Heart left ventricle (tissue), 16 donors: ENCODE data around the gene ACVR1. TPM values are rescaled to one million over a fixed set of nuclear protein-coding genes. Genes with fewer than 3 reads are reported as not detected.

Source experiments
- ATAC-seq, 4 donors: fragments of 200-7000 bp; cut with Tn5 transposase; one replicate each; pipeline ENCODE4 v1.9.1; 2020 to 2022; ENCODE audit warnings: moderate library complexity in 4 of 4, mild to moderate bottlenecking in 3 of 4, moderate number of reproducible peaks in 1 of 4
- DNase-seq, 5 donors: peaks; one replicate each; pipeline ENCODE4 v3.0.0-alpha.2; 2020
- H3K27ac ChIP-seq, 12 donors: fragments of 200-600 bp; sonication (generic) in 4 of 12; one replicate each; pipeline versions ENCODE4 v1.5.0 to v1.8.0; 2016 to 2022; ENCODE audit warnings: mild to moderate bottlenecking in 2 of 12
- H3K27me3 ChIP-seq, 9 donors: fragments of 200-600 bp; sonication (generic) in 2 of 9; one replicate each; pipeline versions ENCODE4 v1.5.1 to v1.8.0; 2016 to 2022; ENCODE audit warnings: mild to moderate bottlenecking in 3 of 9
- H3K36me3 ChIP-seq, 9 donors: fragments of 200-600 bp; sonication (generic) in 2 of 9; one replicate each; pipeline versions ENCODE4 v1.5.0 to v1.8.0; 2018 to 2022; ENCODE audit warnings: mild to moderate bottlenecking in 2 of 9
- H3K4me1 ChIP-seq, 12 donors: fragments of 200-600 bp; sonication (generic) in 4 of 12; one replicate each; pipeline versions ENCODE4 v1.5.0 to v1.8.0; 2016 to 2022; ENCODE audit warnings: mild to moderate bottlenecking in 3 of 12
- H3K4me3 ChIP-seq, 12 donors: fragments of 200-600 bp; sonication (generic) in 4 of 12; one replicate each; pipeline versions ENCODE4 v1.5.0 to v1.8.0; 2017 to 2022; ENCODE audit warnings: mild to moderate bottlenecking in 9 of 12, moderate library complexity in 4 of 12
- H3K9me3 ChIP-seq, 12 donors: fragments of 200-600 bp; sonication (generic) in 4 of 12; one replicate each; pipeline versions ENCODE4 v1.5.0 to v1.8.0; 2016 to 2022; ENCODE audit warnings: mild to moderate bottlenecking in 1 of 12
- POLR2A ChIP-seq, 2 donors: fragments of 450-650 bp; IDR thresholded peaks; one replicate each; pipeline ENCODE4 v1.6.1; 2017; ENCODE audit warnings: antibody characterized with exemption in 2 of 2, mild to moderate bottlenecking in 2 of 2, moderate library complexity in 2 of 2
- WGBS, 4 donors: extraction: QIAGEN DNeasy Blood & Tissue Kit in 2 of 4; methylation state at CpG; one replicate each; pipeline versions ENCODE4 v1.1.5 to v1.1.7; 2013 to 2018; 5-methylcytosine and 5-hydroxymethylcytosine counted together
- intact Hi-C, 10 donors: fragments of 100-400 bp; cut with DNase I; formaldehyde crosslinking; loops; one replicate each; pipeline versions ENCODE4 v1.11.1 to v1.14.2; 2022
- polyA plus RNA-seq, 2 donors: library from polyadenylated mRNA; stranded (reverse); fragments of 200-250 nt; gene quantifications; one replicate each; pipeline ENCODE4 v1.2.3, GENCODE V29; 2013
- total RNA-seq, 9 donors: library from RNA; depleted of rRNA in 2 of 9; stranded (reverse); fragments of >200 nt in 2 of 9; fragmentation: NEBNext Ultra II Directional in 3 of 9; extraction: Animal tissue kit (Norgen Biotek cat#: 25700) in 3 of 9; gene quantifications; one replicate each; pipeline versions ENCODE4 v1.1.0 to v1.2.4, GENCODE V29; 2016 to 2023
- TF ChIP-seq, protein P1 (sequence below), 12 donors: fragments of 200-600 bp; sonication (generic) in 4 of 12; IDR thresholded peaks; one replicate each; pipeline versions ENCODE4 v1.5.0 to v1.8.0; 2018 to 2022; ENCODE audit warnings: antibody characterized with exemption in 12 of 12, mild to moderate bottlenecking in 5 of 12
- donor health status: ischemic (EF 13 %, LVEDD 7.1; RV severe dilation, severe dysfunction).
- donor health status: healthy with polysubstance abuse.
- donor health status: DM: no; HTN: yes; CAD: no.
- donor health status: DM: no; HTN: no; CAD: no.
- donor health status: ischemic (EF 25% LVEDD 6.9; RV normal size, moderate dysfunction).
- donor health status: ischemic (EF 25% LVEDD 5.7; RV mildly dilated, moderate dysfunction).
- donor health status: healthy.
- donor health status: DM: yes; HTN: yes; CAD: no.
- donor health status: ischemic (EF 35%, LVEDD 5.7; RV mildly dilated, moderate dysfunction).
- donor health status: nonischemic (EF 11% LVEDD 7.7; RV severe dilation, severe dysfunction).
- donor health status: DM: yes; HTN: yes; CAD: no.
- donor health status: PGD.
- donor health status: ischemic (EF 29% LVEDD 5.4; RV normal size, mild dysfunction).
- donor health status: nonischemic (EF 23%, LVEDD 6.1; RV moderate dilation, normal function).

ACVR1 gene
- total and polyA plus RNA-seq, 11 donors = 5.6 to 37.6 (median 23.9) TPM

DNA sequence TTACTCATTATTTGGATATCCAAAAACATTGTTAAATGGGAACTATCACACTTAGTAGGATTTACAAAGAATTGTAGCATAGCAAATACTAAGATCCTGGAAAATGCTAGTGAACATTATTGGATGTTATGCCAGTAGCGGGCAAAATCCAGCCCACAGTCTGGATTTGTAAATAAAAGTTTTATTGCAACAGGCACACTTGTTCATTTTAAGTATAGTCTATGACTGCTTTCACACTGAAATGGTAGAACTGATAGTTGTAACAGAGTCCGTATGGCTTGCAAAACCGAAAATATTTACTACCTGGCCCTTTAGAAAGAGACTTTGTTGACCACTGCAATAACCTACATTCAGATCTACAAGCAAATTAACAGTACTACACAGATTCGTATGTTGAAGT is 53.6 kb downstream of the ACVR1 start:
- Histone ChIP-seq H3K27me3 (no peaks in the 10 kb centered on the region), H3K36me3 (peaks cover 0 to 21% (median 9%) of the 10 kb centered on the region in 9 donors), H3K27ac (no peak overlapping the region), H3K4me1 (peaks cover 0 to 42% (median 11%) of the 10 kb centered on the region in 12 donors), H3K9me3 (no peaks in the 10 kb centered on the region), H3K4me3 (no peak overlapping the region)
- TF ChIP-seq POLR2A (IDR thresholded peaks at IDR 0.05) = no peak
- TF ChIP-seq, protein P1, sequence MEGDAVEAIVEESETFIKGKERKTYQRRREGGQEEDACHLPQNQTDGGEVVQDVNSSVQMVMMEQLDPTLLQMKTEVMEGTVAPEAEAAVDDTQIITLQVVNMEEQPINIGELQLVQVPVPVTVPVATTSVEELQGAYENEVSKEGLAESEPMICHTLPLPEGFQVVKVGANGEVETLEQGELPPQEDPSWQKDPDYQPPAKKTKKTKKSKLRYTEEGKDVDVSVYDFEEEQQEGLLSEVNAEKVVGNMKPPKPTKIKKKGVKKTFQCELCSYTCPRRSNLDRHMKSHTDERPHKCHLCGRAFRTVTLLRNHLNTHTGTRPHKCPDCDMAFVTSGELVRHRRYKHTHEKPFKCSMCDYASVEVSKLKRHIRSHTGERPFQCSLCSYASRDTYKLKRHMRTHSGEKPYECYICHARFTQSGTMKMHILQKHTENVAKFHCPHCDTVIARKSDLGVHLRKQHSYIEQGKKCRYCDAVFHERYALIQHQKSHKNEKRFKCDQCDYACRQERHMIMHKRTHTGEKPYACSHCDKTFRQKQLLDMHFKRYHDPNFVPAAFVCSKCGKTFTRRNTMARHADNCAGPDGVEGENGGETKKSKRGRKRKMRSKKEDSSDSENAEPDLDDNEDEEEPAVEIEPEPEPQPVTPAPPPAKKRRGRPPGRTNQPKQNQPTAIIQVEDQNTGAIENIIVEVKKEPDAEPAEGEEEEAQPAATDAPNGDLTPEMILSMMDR (IDR thresholded peaks at IDR 0.05) = no peak
- intact Hi-C loops = no loop called here
- WGBS, 4 donors = 92 to 97% (median 95%) methylated on average over 4 of the region's 4 CpGs
- ATAC-seq (no peak), DNase-seq (no peak)

DNA sequence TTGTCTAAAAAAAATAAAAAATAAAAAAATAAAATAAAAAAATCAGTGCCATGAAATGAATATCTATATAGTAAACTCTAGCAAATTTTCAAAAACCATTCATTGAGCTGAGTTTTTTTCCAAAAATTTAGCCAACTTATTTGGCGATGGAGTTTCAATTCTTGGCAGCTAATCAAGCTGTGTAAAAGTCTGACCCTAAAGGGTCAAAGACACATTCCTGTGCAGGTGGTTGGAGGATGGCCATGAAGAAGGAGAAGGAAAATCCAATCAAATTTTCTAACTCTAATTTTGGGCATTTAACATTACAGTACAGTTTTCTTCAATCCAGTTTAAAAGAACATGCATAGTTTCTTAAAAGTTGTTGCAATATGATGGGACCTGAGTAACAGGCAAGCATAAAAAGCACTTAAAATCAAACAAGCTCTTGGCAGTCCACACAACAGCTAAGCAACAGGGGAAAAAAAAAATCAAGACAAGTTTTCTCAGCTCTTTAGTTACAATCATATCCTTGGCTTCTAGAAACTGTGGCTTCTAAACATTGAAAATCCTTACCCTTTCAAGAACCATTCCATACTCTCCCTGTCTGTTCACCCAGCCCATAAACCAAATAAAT is 54.5 kb downstream of the ACVR1 start:
- H3K4me1 ChIP-seq = peaks cover 0 to 42% (median 11%) of the 10 kb centered on the region in 12 donors
- H3K4me3 ChIP-seq = no peak overlapping the region
- no peaks in the 10 kb centered on the region for H3K9me3 ChIP-seq
- TF ChIP-seq, protein P1 (IDR thresholded peaks at IDR 0.05) = no peak
- no peak for TF ChIP-seq POLR2A (IDR thresholded peaks at IDR 0.05)
- H3K27me3 ChIP-seq = no peaks in the 10 kb centered on the region
- intact Hi-C loops = no loop called here
- H3K36me3 ChIP-seq = peaks cover 0 to 30% (median 17%) of the 10 kb centered on the region in 9 donors
- DNase-seq (no peak), ATAC-seq (no peak)
- peak overlapping the region in 1 of 12 donors; percentile 7 for H3K27ac ChIP-seq
- WGBS, 4 donors = 50 to 77% (median 55%) methylated on average over 1 of the region's 1 CpG

DNA sequence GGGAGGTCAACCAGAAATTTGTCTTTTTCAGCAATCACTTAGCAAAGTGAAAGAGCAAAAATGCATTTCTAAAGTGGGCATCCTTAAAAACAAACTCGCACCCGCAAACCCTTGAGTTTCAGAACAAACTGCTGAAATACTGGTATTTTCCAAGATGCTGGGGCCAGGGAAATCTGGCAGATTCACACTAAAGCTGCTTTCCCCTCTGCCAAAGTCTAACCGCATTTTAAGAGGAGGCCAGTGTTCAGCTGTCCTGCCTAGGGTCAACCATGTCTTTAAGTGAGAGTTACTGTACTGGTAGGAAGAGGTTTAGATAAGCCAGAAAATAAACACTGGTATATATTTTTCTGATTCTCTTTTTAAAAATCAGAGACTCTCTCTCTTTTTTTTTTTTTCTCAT is 55.9 kb downstream of the ACVR1 start:
- Histone ChIP-seq H3K27me3 (no peaks in the 10 kb centered on the region), H3K27ac (peak overlapping the region in 4 of 12 donors; percentile 2 to 39 (median 12)), H3K4me3 (peak overlapping the region in 2 of 12 donors; percentile 1 to 16), H3K9me3 (no peaks in the 10 kb centered on the region), H3K4me1 (peaks cover 0 to 39% (median 11%) of the 10 kb centered on the region in 12 donors), H3K36me3 (peaks cover 0 to 34% (median 25%) of the 10 kb centered on the region in 9 donors)
- ATAC-seq (peak; percentile 47 to 61 (median 54)), DNase-seq (peak in 1 of 5 donors; percentile 28)
- intact Hi-C loops = no loop called here
- TF ChIP-seq, protein P1 (IDR thresholded peaks at IDR 0.05) = no peak
- no peak for TF ChIP-seq POLR2A (IDR thresholded peaks at IDR 0.05)
- 82 to 83% (median 82%) methylated on average over 3 of the region's 3 CpGs for WGBS, 4 donors

DNA sequence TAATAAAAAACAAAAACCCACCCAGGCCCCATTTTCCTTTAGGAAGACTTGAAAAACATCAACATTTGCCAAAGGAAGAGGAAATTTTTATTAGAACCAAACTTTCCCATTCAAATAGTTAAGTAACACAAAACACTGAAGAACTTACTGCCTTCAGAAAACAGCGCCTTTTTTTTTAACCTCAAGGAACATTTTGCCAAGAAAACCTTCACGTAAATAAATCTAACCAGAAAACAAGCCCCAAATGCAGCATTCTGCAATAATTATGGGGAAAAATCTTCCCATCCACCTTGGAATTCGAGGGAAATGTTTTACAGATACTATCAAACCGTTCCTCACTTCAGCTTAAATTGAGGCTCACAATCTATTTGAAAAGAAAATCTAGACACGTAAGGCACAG is 56.4 kb downstream of the ACVR1 start:
- peak overlapping the region in 4 of 12 donors; percentile 2 to 39 (median 12) for H3K27ac ChIP-seq
- DNase-seq (no peak), ATAC-seq (no peak)
- H3K4me3 ChIP-seq = peak overlapping the region in 2 of 12 donors; percentile 1 to 16
- intact Hi-C loops = no loop called here
- 63 to 84% (median 81%) methylated on average over 5 of the region's 5 CpGs for WGBS, 4 donors
- TF ChIP-seq, protein P1 (IDR thresholded peaks at IDR 0.05) = no peak
- no peak for TF ChIP-seq POLR2A (IDR thresholded peaks at IDR 0.05)
- peaks cover 0 to 39% (median 11%) of the 10 kb centered on the region in 12 donors for H3K4me1 ChIP-seq
- H3K27me3 ChIP-seq = no peaks in the 10 kb centered on the region
- no peaks in the 10 kb centered on the region for H3K9me3 ChIP-seq
- H3K36me3 ChIP-seq = peaks cover 0 to 36% (median 25%) of the 10 kb centered on the region in 9 donors
